Fibroblast of the aortic adventitia (primary cell): ENCODE results near the gene TCF7L1. TPM values are rescaled to one million over a fixed set of nuclear protein-coding genes. Genes with fewer than 3 reads are reported as not detected.

Source experiments
- DNase-seq: peaks from one replicate; pipeline ENCODE4 v3.0.0-alpha.2; 2010; ENCODE audit warnings: low read depth
- H3K4me3 ChIP-seq: 2 replicates; pipeline ENCODE4 v1.5.1; 2011; ENCODE audit warnings: low read depth, mild to moderate bottlenecking, control low read depth, low read length, moderate library complexity
- total RNA-seq: library from RNA; depleted of rRNA; stranded (reverse); fragments of >200 nt; gene quantifications from 2 replicates; pipeline ENCODE4 v1.2.3, GENCODE V29; 2012; ENCODE audit warnings: low replicate concordance
- TF ChIP-seq, protein P1 (sequence below): IDR thresholded peaks from 2 replicates; pipeline ENCODE4 v1.5.1; 2011; ENCODE audit warnings: mild to moderate bottlenecking, low read length, control low read depth, inconsistent platforms; ENCODE audit not compliant: insufficient read depth

The TCF7L1 gene
- total RNA-seq, 1 donor, result 3.7 TPM

DNA sequence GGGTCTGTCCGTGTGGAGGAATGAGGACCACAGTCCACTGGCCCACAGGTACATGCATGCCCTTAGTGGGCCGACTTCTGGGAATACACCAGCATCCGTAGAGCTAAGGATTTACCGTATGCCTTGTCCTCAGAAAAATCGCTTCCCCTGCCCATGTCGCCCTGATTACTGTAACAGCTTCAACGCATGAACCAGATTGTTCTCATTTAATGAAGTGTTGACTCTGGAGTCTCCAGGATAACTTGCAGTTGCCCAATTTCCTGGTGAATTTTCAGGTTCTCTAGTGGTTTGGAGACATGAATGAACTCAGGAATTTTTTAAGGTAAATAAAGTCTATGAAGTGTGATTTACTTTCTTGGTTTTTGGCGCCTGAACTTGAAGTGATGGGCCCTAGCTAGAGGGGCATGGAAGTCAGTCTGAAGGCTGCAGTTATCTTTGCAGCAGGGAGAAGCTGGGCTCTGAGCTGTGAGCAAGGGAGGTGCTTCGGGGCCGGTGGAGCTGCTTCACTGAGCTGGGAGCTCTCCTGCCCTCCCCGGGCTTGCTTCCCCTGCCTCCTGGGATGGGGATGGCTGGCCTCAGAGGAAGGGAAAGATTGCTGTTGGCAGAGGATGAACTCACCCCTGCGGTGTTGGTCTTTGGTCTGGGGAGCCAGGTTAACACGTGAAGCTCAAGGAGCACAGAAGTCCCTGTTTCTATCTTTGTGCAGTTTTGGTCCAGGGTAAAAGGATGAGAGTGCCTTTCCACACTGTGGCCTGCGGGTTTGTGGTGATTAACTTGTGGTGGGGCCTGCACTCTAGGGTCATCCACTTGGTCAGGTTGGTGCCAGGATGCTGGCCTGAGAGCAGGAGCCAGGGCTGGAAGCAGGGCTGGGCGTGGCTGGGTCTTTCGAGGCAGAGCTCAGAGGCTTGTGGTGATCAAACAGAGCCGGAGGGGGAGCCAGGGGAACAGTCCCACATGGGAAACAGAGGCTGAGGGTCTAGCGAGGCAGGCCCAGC is 28.1 kb downstream of the TCF7L1 start:
- DNase-seq, result peak; percentile 56

DNA sequence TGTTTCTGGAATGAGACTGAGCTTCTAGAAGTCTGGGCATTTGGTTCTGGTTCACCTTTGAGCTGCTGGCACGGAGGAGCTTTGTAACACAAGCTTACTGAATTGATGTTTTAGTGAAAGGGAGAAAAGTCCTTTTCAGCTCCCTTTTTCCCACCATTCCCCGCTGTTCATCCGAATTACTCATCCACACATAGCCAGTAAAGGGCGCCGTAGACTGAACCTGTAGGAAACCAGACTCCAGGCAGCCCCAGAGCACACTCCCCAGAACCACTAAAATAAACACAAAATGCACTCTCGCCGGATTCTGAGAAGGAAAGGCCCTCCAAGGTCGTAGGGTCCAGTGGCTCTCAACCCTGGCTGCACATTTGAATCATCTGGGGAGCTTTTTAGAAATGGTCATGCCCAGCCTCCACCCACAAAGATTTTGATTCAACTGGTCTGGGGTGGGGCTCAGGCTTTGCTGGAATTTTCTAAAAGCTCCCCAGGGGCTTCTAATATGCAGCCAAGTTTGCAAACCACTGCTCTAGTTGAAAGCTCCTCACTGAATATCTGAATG is 29.6 kb downstream of the TCF7L1 start:
- TF ChIP-seq, protein P1, sequence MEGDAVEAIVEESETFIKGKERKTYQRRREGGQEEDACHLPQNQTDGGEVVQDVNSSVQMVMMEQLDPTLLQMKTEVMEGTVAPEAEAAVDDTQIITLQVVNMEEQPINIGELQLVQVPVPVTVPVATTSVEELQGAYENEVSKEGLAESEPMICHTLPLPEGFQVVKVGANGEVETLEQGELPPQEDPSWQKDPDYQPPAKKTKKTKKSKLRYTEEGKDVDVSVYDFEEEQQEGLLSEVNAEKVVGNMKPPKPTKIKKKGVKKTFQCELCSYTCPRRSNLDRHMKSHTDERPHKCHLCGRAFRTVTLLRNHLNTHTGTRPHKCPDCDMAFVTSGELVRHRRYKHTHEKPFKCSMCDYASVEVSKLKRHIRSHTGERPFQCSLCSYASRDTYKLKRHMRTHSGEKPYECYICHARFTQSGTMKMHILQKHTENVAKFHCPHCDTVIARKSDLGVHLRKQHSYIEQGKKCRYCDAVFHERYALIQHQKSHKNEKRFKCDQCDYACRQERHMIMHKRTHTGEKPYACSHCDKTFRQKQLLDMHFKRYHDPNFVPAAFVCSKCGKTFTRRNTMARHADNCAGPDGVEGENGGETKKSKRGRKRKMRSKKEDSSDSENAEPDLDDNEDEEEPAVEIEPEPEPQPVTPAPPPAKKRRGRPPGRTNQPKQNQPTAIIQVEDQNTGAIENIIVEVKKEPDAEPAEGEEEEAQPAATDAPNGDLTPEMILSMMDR, result no peak
- peak; percentile 78 for DNase-seq
- H3K4me3 ChIP-seq, result peak overlapping the region; percentile 22

More for the DNA sequence above, 28.1 kb downstream of the TCF7L1 start:
- H3K4me3 ChIP-seq, result no peak overlapping the region
- TF ChIP-seq, protein P1, result no peak

DNA sequence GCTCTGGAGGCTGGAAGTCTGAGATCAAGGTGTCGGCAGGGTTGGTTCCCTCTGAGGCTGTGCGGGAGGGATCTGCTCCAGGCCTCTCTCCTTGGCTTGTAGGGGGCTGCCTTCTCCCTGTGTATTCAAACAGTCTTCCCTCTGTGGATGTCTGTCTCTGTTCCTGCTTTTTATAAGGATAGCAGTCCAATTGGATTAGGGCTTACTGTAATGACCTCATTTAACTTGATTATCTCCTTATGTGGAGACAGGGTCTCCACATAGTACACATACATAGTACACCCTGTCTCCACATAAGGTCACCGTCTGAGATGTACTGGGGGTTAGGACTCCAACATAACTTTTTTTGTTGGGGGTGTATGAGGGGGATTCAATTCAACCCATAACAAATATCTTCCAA is 30.5 kb downstream of the TCF7L1 start:
- no peak overlapping the region for H3K4me3 ChIP-seq
- TF ChIP-seq, protein P1, result no peak
- no peak for DNase-seq

DNA sequence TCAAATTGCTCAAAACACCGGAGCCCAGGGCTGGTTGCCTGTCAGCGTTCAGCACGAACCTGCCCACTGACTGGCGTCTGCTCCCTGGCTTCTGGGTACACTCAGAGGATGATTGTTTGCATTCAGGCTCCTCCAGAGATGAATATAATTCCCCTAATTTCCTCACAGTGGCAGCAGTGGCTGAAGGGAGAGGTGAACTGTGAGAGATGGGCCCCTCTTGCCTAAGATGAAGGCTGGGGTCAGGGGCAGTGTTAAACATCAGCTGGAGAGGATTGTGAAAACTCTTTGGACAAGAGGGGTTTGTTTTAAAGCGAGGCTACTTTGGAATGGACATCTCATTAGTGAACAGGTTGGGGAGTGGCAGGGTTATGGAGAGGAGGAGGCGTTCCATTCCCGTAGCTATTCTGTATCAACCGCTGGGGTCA is 31.0 kb downstream of the TCF7L1 start:
- DNase-seq, result no peak
- no peak overlapping the region for H3K4me3 ChIP-seq
- TF ChIP-seq, protein P1, result no peak

DNA sequence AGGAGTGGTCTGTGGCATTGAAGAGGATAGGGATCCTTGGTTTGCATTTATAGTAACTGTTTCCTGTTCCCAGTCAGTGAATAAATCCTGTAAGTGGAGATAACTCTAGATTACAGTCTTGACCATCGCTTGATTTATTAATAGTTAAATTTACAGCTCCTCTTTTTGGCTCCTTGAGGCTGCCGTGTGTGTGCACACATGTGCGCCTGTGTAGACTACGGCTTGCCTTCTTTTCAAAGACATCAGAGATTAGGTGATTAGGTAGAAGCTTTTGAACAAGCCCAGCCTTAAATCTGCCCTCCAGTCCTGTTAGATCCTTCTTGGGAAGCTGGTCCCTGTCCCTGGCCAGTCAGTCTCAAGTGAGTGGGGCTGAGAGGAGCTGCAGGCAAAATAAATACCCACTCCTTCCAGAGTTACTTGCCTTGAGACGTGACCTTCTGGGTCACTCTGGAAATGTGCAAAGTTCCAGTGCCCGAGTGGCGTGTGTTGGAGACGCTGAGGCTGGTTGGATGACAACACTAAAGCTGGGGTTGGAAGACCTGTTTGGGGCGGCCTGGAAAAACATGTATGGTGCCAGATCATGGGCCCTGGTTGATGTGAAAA is 32.0 kb downstream of the TCF7L1 start:
- TF ChIP-seq, protein P1, result no peak
- no peak overlapping the region for H3K4me3 ChIP-seq
- DNase-seq, result no peak

DNA sequence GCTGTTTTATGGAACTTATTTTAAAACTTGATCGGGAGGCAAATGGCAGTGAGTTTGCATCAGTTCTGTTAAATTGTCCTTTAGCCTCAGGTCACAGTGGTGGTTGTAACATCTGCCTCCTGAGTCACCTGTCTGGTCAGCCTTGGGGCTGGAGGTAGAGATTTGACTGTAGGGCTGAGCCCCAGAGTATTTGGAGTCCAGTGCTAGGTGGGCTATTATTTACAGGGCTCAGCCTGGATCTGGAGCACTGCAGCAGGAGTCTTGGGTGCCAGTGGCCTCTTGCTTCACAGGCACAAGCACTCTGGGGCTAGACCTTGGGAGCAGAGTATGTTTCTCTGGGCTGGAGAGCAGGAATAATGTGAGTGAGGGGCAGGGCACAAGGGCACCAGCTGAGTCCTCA is 32.8 kb downstream of the TCF7L1 start:
- no peak for DNase-seq
- TF ChIP-seq, protein P1, result no peak
- H3K4me3 ChIP-seq, result no peak overlapping the region
